AG04449 (cell line): ENCODE results near the gene CYP39A1.
"Not testable (repeated sequence)": the region's sequence is repeated elsewhere in the genome, so short reads cannot be mapped to it uniquely, and the experiment has no call there.

Source experiments
- CTCF ChIA-PET: fragments of 350-600 bp; formaldehyde crosslinking; extraction: SDS; loops from one replicate; lab custom pipeline; 2021; ENCODE audit warnings: antibody characterized with exemption; lab: Yijun Ruan, JAX
- POLR2A ChIA-PET: fragments of 400-600, 350-600 bp; formaldehyde crosslinking; extraction: SDS; loops from one replicate; lab custom pipeline; 2020; ENCODE audit warnings: antibody characterized with exemption, inconsistent platforms; lab: Yijun Ruan, JAX
- DNase-seq: peaks from one replicate; pipeline ENCODE4 v3.0.0-alpha.2; 2010; ENCODE audit warnings: low read depth, low spot score
- H3K4me3 ChIP-seq: 2 replicates; pipeline ENCODE4 v1.5.1; 2011; ENCODE audit warnings: low read depth, mild to moderate bottlenecking, control low read depth, low read length
- CTCF ChIP-seq: IDR thresholded peaks from one replicate; pipeline ENCODE4 v1.5.1; 2011; ENCODE audit warnings: mild to moderate bottlenecking, moderate library complexity, low read length, control low read depth, inconsistent platforms; ENCODE audit not compliant: insufficient read depth; ENCODE audit errors: missing control alignments

Gene CYP39A1

GRCh38 chr6:46653439-46654195 lies 999 bp upstream of the CYP39A1 start:
- ChIA-PET CTCF (no interaction called here), POLR2A (no interaction called here)
- peak overlapping the region; percentile 70 for H3K4me3 ChIP-seq
- TF ChIP-seq CTCF, result no peak
- DNase-seq, result no peak

GRCh38 chr6:46652232-46652602 lies 401 bp downstream of the CYP39A1 start:
- POLR2A ChIA-PET, result no interaction called here
- CTCF ChIA-PET, result no interaction called here
- no peak for TF ChIP-seq CTCF
- DNase-seq, result no peak
- H3K4me3 ChIP-seq, result peak overlapping the region; percentile 70

- no peak for DNase-seq
- POLR2A ChIA-PET, result no interaction called here
- no peak for TF ChIP-seq CTCF
- H3K4me3 ChIP-seq, result no peak overlapping the region
- CTCF ChIA-PET, result no interaction called here
These were observed 802 bp downstream of the CYP39A1 start for GRCh38 chr6:46651816-46652215.

GRCh38 chr6:46651006-46651405 lies 1.6 kb downstream of the CYP39A1 start:
- H3K4me3 ChIP-seq, result no peak overlapping the region
- POLR2A ChIA-PET, result no interaction called here
- TF ChIP-seq CTCF, result no peak
- CTCF ChIA-PET, result no interaction called here
- DNase-seq, result no peak

GRCh38 chr6:46648869-46649492 lies 3.6 kb downstream of the CYP39A1 start:
- no peak overlapping the region for H3K4me3 ChIP-seq
- no peak for DNase-seq
- POLR2A ChIA-PET, result no interaction called here
- CTCF ChIA-PET, result no interaction called here
- TF ChIP-seq CTCF, result no peak

- DNase-seq, CTCF ChIA-PET, POLR2A ChIA-PET, H3K4me3 ChIP-seq: not testable (repeated sequence)
These were observed 4.5 kb downstream of the CYP39A1 start for GRCh38 chr6:46648108-46648507.

GRCh38 chr6:46645265-46645664 lies 7.4 kb downstream of the CYP39A1 start:
- no peak for TF ChIP-seq CTCF
- POLR2A ChIA-PET, result no interaction called here
- H3K4me3 ChIP-seq, result no peak overlapping the region
- no peak for DNase-seq
- CTCF ChIA-PET, result no interaction called here
